Panc1 (cell line): Measurements from ENCODE around the gene PLEKHN1. TPM values are rescaled to one million over a fixed set of nuclear protein-coding genes. Genes with fewer than 3 reads are reported as not detected.

Source experiments
- ATAC-seq: fragments of 200-7000 bp; cut with Tn5 transposase; 2 replicates; pipeline ENCODE4 v1.9.1; 2020; ENCODE audit warnings: mild to moderate bottlenecking, moderate library complexity
- BruUV-seq: library from RNA; stranded (reverse); fragments of 400-500 nt; replicated peaks from 2 replicates; lab custom pipeline; 2021; lab: Mats Ljungman, UMichigan
- CTCF ChIA-PET: fragments of 300-600 bp; sonication (Branson Sonifier 250); formaldehyde crosslinking; loops from one replicate; lab custom pipeline; 2022; ENCODE audit warnings: antibody characterized with exemption; lab: Charles Lee
- POLR2A ChIA-PET: fragments of 300-600 bp; sonication (Branson Sonifier 250); formaldehyde crosslinking; loops from one replicate; lab custom pipeline; 2022; ENCODE audit warnings: antibody characterized with exemption; lab: Charles Lee
- DNase-seq: peaks from one replicate; pipeline ENCODE4 v3.0.0-alpha.2; 2010; ENCODE audit warnings: low read depth, low spot score
- H3K27ac ChIP-seq: 2 replicates; pipeline ENCODE4 v1.5.1; 2011; ENCODE audit warnings: mild to moderate bottlenecking, low read length, inconsistent platforms
- H3K27me3 ChIP-seq: fragments of 200-500 bp; sonication (Bioruptor generic); 2 replicates; pipeline ENCODE4 v1.6.0; 2014; ENCODE audit warnings: low read length, inconsistent platforms; ENCODE audit not compliant: control insufficient read depth, insufficient read depth
- H3K36me3 ChIP-seq: fragments of 200-500 bp; sonication (Bioruptor generic); 2 replicates; pipeline ENCODE4 v1.5.1; 2014; ENCODE audit warnings: inconsistent platforms, mild to moderate bottlenecking, low read length, moderate library complexity; ENCODE audit not compliant: control insufficient read depth, insufficient read depth
- H3K4me1 ChIP-seq: 2 replicates; pipeline ENCODE4 v1.5.1; 2011; ENCODE audit warnings: inconsistent platforms, mild to moderate bottlenecking, low read length, moderate library complexity; ENCODE audit not compliant: control insufficient read depth, insufficient read depth
- H3K4me3 ChIP-seq, 2 experiments: 2 replicates each; pipeline ENCODE4 v1.5.1; 2011 to 2012; ENCODE audit warnings: low read depth in 2 of 2, low read length in 2 of 2, mild to moderate bottlenecking in 2 of 2, inconsistent platforms in 1 of 2, moderate library complexity in 1 of 2
- H3K9me3 ChIP-seq: fragments of 200-500 bp; sonication (Bioruptor generic); 2 replicates; pipeline ENCODE4 v1.5.1; 2014; ENCODE audit warnings: low read depth, mild to moderate bottlenecking, inconsistent platforms, low read length, moderate library complexity; ENCODE audit not compliant: control insufficient read depth, insufficient read depth
- POLR2AphosphoS5 ChIP-seq: IDR thresholded peaks from 2 replicates; pipeline ENCODE4 v1.6.1; 2012; ENCODE audit warnings: mild to moderate bottlenecking, low read depth, low read length, moderate library complexity
- SIN3A ChIP-seq: IDR thresholded peaks from 2 replicates; pipeline ENCODE4 v1.6.1; 2012; ENCODE audit warnings: low read depth, mild to moderate bottlenecking, low read length, moderate library complexity, borderline replicate concordance; ENCODE audit not compliant: insufficient read depth
- TCF7L2 ChIP-seq: IDR thresholded peaks from 2 replicates; pipeline ENCODE4 v1.6.1; 2011; ENCODE audit warnings: mild to moderate bottlenecking, low read depth, low read length, inconsistent platforms
- in situ Hi-C: cut with HindIII; loops from 2 replicates; pipeline ENCODE4 v1.10.0; 2016; ENCODE audit warnings: low sequenced_read_pairs, low pct_unique_long_range_greater_than_20kb
- intact Hi-C: fragments of 100-400 bp; cut with micrococcal nuclease; formaldehyde crosslinking; loops from one replicate; pipeline ENCODE4 v1.10.0; 2022; ENCODE audit not compliant: unreplicated experiment
- total RNA-seq: library from RNA; stranded (reverse); gene quantifications from one replicate; pipeline ENCODE4 v1.2.1, GENCODE V29; 2021; ENCODE audit not compliant: unreplicated experiment
- TF ChIP-seq, protein P1 (sequence below), 2 experiments: IDR thresholded peaks; 2 replicates each; pipeline ENCODE4 v1.6.1; 2011 to 2012; ENCODE audit warnings: low read depth in 2 of 2, control low read depth in 1 of 2, low read length in 1 of 2, mild to moderate bottlenecking in 1 of 2, moderate library complexity in 1 of 2; ENCODE audit not compliant: insufficient read depth in 1 of 2
- TF ChIP-seq, protein P2 (sequence below): fragments of 450-650 bp; IDR thresholded peaks from 2 replicates; pipeline ENCODE4 v1.5.1; 2017; ENCODE audit warnings: mild to moderate bottlenecking

PLEKHN1 gene
- total RNA-seq, 1 experiment from 2014 or later = 9.8 TPM

GRCh38 chr1:970242-970972 lies 4.1 kb downstream of the PLEKHN1 start:
- no TSS peak for BruUV-seq
- CTCF ChIA-PET = no interaction called here
- intact Hi-C loops (no loop called here), in situ Hi-C loops (no loop called here)
- TF ChIP-seq, protein P1, sequence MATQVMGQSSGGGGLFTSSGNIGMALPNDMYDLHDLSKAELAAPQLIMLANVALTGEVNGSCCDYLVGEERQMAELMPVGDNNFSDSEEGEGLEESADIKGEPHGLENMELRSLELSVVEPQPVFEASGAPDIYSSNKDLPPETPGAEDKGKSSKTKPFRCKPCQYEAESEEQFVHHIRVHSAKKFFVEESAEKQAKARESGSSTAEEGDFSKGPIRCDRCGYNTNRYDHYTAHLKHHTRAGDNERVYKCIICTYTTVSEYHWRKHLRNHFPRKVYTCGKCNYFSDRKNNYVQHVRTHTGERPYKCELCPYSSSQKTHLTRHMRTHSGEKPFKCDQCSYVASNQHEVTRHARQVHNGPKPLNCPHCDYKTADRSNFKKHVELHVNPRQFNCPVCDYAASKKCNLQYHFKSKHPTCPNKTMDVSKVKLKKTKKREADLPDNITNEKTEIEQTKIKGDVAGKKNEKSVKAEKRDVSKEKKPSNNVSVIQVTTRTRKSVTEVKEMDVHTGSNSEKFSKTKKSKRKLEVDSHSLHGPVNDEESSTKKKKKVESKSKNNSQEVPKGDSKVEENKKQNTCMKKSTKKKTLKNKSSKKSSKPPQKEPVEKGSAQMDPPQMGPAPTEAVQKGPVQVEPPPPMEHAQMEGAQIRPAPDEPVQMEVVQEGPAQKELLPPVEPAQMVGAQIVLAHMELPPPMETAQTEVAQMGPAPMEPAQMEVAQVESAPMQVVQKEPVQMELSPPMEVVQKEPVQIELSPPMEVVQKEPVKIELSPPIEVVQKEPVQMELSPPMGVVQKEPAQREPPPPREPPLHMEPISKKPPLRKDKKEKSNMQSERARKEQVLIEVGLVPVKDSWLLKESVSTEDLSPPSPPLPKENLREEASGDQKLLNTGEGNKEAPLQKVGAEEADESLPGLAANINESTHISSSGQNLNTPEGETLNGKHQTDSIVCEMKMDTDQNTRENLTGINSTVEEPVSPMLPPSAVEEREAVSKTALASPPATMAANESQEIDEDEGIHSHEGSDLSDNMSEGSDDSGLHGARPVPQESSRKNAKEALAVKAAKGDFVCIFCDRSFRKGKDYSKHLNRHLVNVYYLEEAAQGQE (IDR thresholded peaks at IDR 0.05; ENCODE audit: insufficient read depth in 1 of 2, low read depth in 2 of 2, low read length in 1 of 2) = no peak
- TF ChIP-seq TCF7L2 (no peak), SIN3A (no peak), POLR2AphosphoS5 (no peak)
- TF ChIP-seq, protein P2, sequence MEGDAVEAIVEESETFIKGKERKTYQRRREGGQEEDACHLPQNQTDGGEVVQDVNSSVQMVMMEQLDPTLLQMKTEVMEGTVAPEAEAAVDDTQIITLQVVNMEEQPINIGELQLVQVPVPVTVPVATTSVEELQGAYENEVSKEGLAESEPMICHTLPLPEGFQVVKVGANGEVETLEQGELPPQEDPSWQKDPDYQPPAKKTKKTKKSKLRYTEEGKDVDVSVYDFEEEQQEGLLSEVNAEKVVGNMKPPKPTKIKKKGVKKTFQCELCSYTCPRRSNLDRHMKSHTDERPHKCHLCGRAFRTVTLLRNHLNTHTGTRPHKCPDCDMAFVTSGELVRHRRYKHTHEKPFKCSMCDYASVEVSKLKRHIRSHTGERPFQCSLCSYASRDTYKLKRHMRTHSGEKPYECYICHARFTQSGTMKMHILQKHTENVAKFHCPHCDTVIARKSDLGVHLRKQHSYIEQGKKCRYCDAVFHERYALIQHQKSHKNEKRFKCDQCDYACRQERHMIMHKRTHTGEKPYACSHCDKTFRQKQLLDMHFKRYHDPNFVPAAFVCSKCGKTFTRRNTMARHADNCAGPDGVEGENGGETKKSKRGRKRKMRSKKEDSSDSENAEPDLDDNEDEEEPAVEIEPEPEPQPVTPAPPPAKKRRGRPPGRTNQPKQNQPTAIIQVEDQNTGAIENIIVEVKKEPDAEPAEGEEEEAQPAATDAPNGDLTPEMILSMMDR = no peak
- POLR2A ChIA-PET = no interaction called here
- DNase-seq = no peak
- Histone ChIP-seq H3K36me3 (no peaks in the 10 kb centered on the region), H3K27me3 (no peaks in the 10 kb centered on the region), H3K4me3 (no peak overlapping the region), H3K27ac (no peak overlapping the region), H3K9me3 (no peaks in the 10 kb centered on the region), H3K4me1 (peaks cover 13% of the 10 kb centered on the region)
- no peak for ATAC-seq

- Histone ChIP-seq H3K9me3 (no peaks in the 10 kb centered on the region), H3K27ac (no peak overlapping the region), H3K4me1 (peaks cover 11% of the 10 kb centered on the region; the same call in 1 of the 2 replicates), H3K36me3 (no peaks in the 10 kb centered on the region), H3K4me3 (no peak overlapping the region), H3K27me3 (no peaks in the 10 kb centered on the region)
- ATAC-seq (no peak), DNase-seq (no peak)
- in situ Hi-C loops = no loop called here
- intact Hi-C loops = no loop called here
- CTCF ChIA-PET = no interaction called here
- no TSS peak for BruUV-seq
- TF ChIP-seq POLR2AphosphoS5 = no peak
- TF ChIP-seq, protein P2 = no peak
- TF ChIP-seq, protein P1 (IDR thresholded peaks at IDR 0.05; ENCODE audit: insufficient read depth in 1 of 2, low read depth in 2 of 2, low read length in 1 of 2) = no peak
- TF ChIP-seq SIN3A = no peak
- no peak for TF ChIP-seq TCF7L2
- POLR2A ChIA-PET = no interaction called here
These were observed 4.9 kb downstream of the PLEKHN1 start for GRCh38 chr1:970973-971730.
